PC-9 (cell line): ENCODE measurements around the gene USP35. TPM values are rescaled to one million over a fixed set of nuclear protein-coding genes. Genes with fewer than 3 reads are reported as not detected.

Experiments used
- BruUV-seq: library from RNA; stranded (reverse); fragments of 400-500 nt; replicated peaks from 2 replicates; lab custom pipeline; 2021; lab: Mats Ljungman, UMichigan
- CTCF ChIA-PET: fragments of 300-600 bp; sonication (Branson Sonifier 250); formaldehyde crosslinking; loops from one replicate; lab custom pipeline; 2022; ENCODE audit warnings: antibody characterized with exemption; lab: Charles Lee
- POLR2A ChIA-PET: fragments of 300-600 bp; sonication (Branson Sonifier 250); formaldehyde crosslinking; loops from one replicate; lab custom pipeline; 2022; ENCODE audit warnings: antibody characterized with exemption; ENCODE audit not compliant: unreplicated experiment; lab: Charles Lee
- DNase-seq, 2 experiments: peaks; one replicate each; pipeline versions ENCODE4 v3.0.0 to v3.0.0-alpha.2; 2015 to 2022; ENCODE audit warnings: mixed read lengths in 1 of 2
- H2AFZ ChIP-seq: fragments of 200-600 bp; sonication (generic); 2 replicates; pipeline ENCODE4 v1.8.1; 2017; ENCODE audit warnings: antibody characterized with exemption
- H3F3A ChIP-seq: fragments of 200-600 bp; sonication (generic); 2 replicates; pipeline ENCODE4 v1.8.1; 2017; ENCODE audit warnings: antibody characterized with exemption, mild to moderate bottlenecking, low read depth; ENCODE audit not compliant: insufficient read depth
- H3K27ac ChIP-seq: fragments of 200-600 bp; sonication (generic); 2 replicates; pipeline ENCODE4 v1.6.1; 2016; ENCODE audit warnings: mixed run types
- H3K27me3 ChIP-seq: fragments of 200-600 bp; sonication (generic); 2 replicates; pipeline ENCODE4 v1.6.1; 2016; ENCODE audit warnings: low read depth, mixed run types; ENCODE audit not compliant: insufficient read depth
- H3K36me3 ChIP-seq: fragments of 200-600 bp; sonication (generic); 2 replicates; pipeline ENCODE4 v1.6.1; 2016; ENCODE audit warnings: low read depth, mixed run types
- H3K4me1 ChIP-seq: fragments of 200-600 bp; sonication (generic); replicated peaks from 2 replicates; pipeline ENCODE4 v1.6.1; 2016; ENCODE audit warnings: mixed run types; ENCODE audit not compliant: insufficient read depth
- H3K4me2 ChIP-seq: fragments of 200-600 bp; sonication (generic); 2 replicates; pipeline ENCODE4 v1.6.1; 2017; ENCODE audit warnings: mixed run types
- H3K4me3 ChIP-seq: fragments of 200-600 bp; sonication (generic); 2 replicates; pipeline ENCODE4 v1.6.1; 2016; ENCODE audit warnings: mixed run types
- H3K79me2 ChIP-seq: fragments of 200-600 bp; sonication (generic); 2 replicates; pipeline ENCODE4 v1.6.1; 2017; ENCODE audit warnings: low read depth, mixed run types
- H3K9me2 ChIP-seq: fragments of 200-600 bp; sonication (generic); 2 replicates; pipeline ENCODE4 v1.8.1; 2017; ENCODE audit warnings: mild to moderate bottlenecking; ENCODE audit not compliant: insufficient read depth
- H3K9me3 ChIP-seq: fragments of 200-600 bp; sonication (generic); 2 replicates; pipeline ENCODE4 v1.8.1; 2016; ENCODE audit warnings: low read depth; ENCODE audit not compliant: insufficient read depth
- H4K20me1 ChIP-seq: fragments of 200-600 bp; sonication (generic); 2 replicates; pipeline ENCODE4 v1.8.1; 2017; ENCODE audit not compliant: insufficient read depth
- CTCF ChIP-seq: fragments of 200-600 bp; sonication (generic); conservative IDR thresholded peaks from 2 replicates; pipeline ENCODE4 v1.6.1; 2017; ENCODE audit warnings: mixed run types, antibody characterized with exemption, mild to moderate bottlenecking, moderate library complexity
- EZH2 ChIP-seq: fragments of 200-600 bp; sonication (generic); IDR thresholded peaks from 2 replicates; pipeline ENCODE4 v1.8.0; 2017; ENCODE audit warnings: antibody characterized with exemption, low read depth
- intact Hi-C: fragments of 100-400 bp; cut with micrococcal nuclease; formaldehyde crosslinking; loops from one replicate; pipeline ENCODE4 v1.10.0; 2022; ENCODE audit not compliant: unreplicated experiment
- total RNA-seq: library from RNA; stranded (reverse); gene quantifications from 2 replicates; pipeline ENCODE4 v1.2.3, GENCODE V29; 2021

Gene USP35
- total RNA-seq, 1 experiment from 2014 or later = 13.5 TPM

GRCh38 chr11:78189174-78189724 lies 530 bp downstream of the USP35 start:
- Histone ChIP-seq H3K4me2 (peak overlapping the region; percentile 83), H2AFZ (peak overlapping the region; percentile 86), H4K20me1 (no peaks in the 10 kb centered on the region), H3K9me2 (no peaks in the 10 kb centered on the region), H3F3A (peaks cover 21% of the 10 kb centered on the region), H3K27ac (no peak overlapping the region), H3K27me3 (no peaks in the 10 kb centered on the region), H3K79me2 (peaks cover 44% of the 10 kb centered on the region), H3K4me1 (peaks cover 43% of the 10 kb centered on the region), H3K36me3 (0 out of 2 replicates have a peak, but pooled peaks cover 5% of the 10 kb centered on the region), H3K4me3 (peak overlapping the region; percentile 80), H3K9me3 (no peaks in the 10 kb centered on the region)
- BruUV-seq = no TSS peak
- no peak for TF ChIP-seq EZH2
- TF ChIP-seq CTCF = no peak
- no peak for DNase-seq
- ChIA-PET CTCF (interaction anchor here (1.1 kb wide), 1 partner anchor 230 kb away, joined by 3 read pairs; no protein-coding TSS in a partner anchor), POLR2A (interaction anchor here (0.6 to 0.8 kb wide), 2 partner anchors 367 to 807 kb away, joined by 3 to 4 read pairs; no protein-coding TSS in a partner anchor)
- intact Hi-C loops = loop anchor here (5.0 kb wide), 1 partner anchor 367 kb away; the partner anchor contains the start of genes AAMDC and RSF1

- POLR2A ChIA-PET = no interaction called here
- Histone ChIP-seq H3K79me2 (peaks cover 39% of the 10 kb centered on the region), H3K27ac (no peak overlapping the region), H3K27me3 (no peaks in the 10 kb centered on the region), H3K9me3 (no peaks in the 10 kb centered on the region), H4K20me1 (no peaks in the 10 kb centered on the region), H3K4me1 (peaks cover 42% of the 10 kb centered on the region), H3K4me3 (peak overlapping the region; percentile 80; the same call in 1 of the 2 replicates), H3K9me2 (no peaks in the 10 kb centered on the region), H3K36me3 (0 out of 2 replicates have a peak, but pooled peaks cover 5% of the 10 kb centered on the region), H2AFZ (no peak overlapping the region), H3F3A (peaks cover 22% of the 10 kb centered on the region), H3K4me2 (peak overlapping the region; percentile 83)
- intact Hi-C loops = loop anchor here (5.0 kb wide), 1 partner anchor 368 kb away; the partner anchor contains the start of genes AAMDC and RSF1
- no peak for TF ChIP-seq EZH2
- no peak for TF ChIP-seq CTCF
- CTCF ChIA-PET = interaction anchor here (0.5 kb wide), 1 partner anchor 188 kb away, joined by 4 read pairs; no protein-coding TSS in a partner anchor
- no TSS peak for BruUV-seq
- no peak for DNase-seq
Measured at GRCh38 chr11:78189851-78190250, 1.1 kb downstream of the USP35 start.

- ChIA-PET CTCF (interaction anchor here (0.5 kb wide), 1 partner anchor 189 kb away, joined by 4 read pairs; no protein-coding TSS in a partner anchor), POLR2A (no interaction called here)
- H2AFZ ChIP-seq = no peak overlapping the region
- intact Hi-C loops = no loop called here
- no peak for DNase-seq
- H3K27ac ChIP-seq = no peak overlapping the region
- H3K4me1 ChIP-seq = peaks cover 37% of the 10 kb centered on the region
- no peaks in the 10 kb centered on the region for H3K9me3 ChIP-seq
- H3K27me3 ChIP-seq = no peaks in the 10 kb centered on the region
- no peaks in the 10 kb centered on the region for H3K9me2 ChIP-seq
- H4K20me1 ChIP-seq = no peaks in the 10 kb centered on the region
- no peak for TF ChIP-seq CTCF
- no peak for TF ChIP-seq EZH2
- H3K36me3 ChIP-seq = no peaks in the 10 kb centered on the region
- peaks cover 33% of the 10 kb centered on the region for H3K79me2 ChIP-seq
- BruUV-seq = TSS peak; percentile 26
- H3K4me2 ChIP-seq = peak overlapping the region; percentile 83
- peaks cover 18% of the 10 kb centered on the region for H3F3A ChIP-seq
- no peak overlapping the region for H3K4me3 ChIP-seq
Measured at GRCh38 chr11:78190374-78190773, 1.7 kb downstream of the USP35 start.
